H9 (cell line): Measurements from ENCODE around the gene SOHLH1. TPM values are rescaled to one million over a fixed set of nuclear protein-coding genes. Genes with fewer than 3 reads are reported as not detected.

Source experiments
- DNase-seq: peaks from one replicate; pipeline ENCODE4 v3.0.0-alpha.2; 2017
- H2AFZ ChIP-seq: one replicate; pipeline ENCODE4 v1.6.1; 2013; ENCODE audit warnings: mild to moderate bottlenecking, low read length, control low read depth, moderate library complexity
- H2AK5ac ChIP-seq: 2 replicates; pipeline ENCODE4 v1.6.1; 2013; ENCODE audit warnings: low read length, control low read depth, mixed read lengths; ENCODE audit not compliant: insufficient read length
- H2BK120ac ChIP-seq: one replicate; pipeline ENCODE4 v1.6.1; 2013; ENCODE audit warnings: low read depth, mild to moderate bottlenecking, low read length, control low read depth, inconsistent platforms; ENCODE audit not compliant: poor library complexity, severe bottlenecking
- H2BK12ac ChIP-seq: 2 replicates; pipeline ENCODE4 v1.6.1; 2013; ENCODE audit warnings: low read length, control low read depth, mixed read lengths, low read depth; ENCODE audit not compliant: insufficient read length
- H2BK15ac ChIP-seq: 2 replicates; pipeline ENCODE4 v1.6.1; 2013; ENCODE audit warnings: low read depth, low read length, control low read depth
- H2BK20ac ChIP-seq: one replicate; pipeline ENCODE4 v1.6.1; 2013; ENCODE audit warnings: low read depth, mild to moderate bottlenecking, low read length, control low read depth, inconsistent platforms; ENCODE audit not compliant: poor library complexity, severe bottlenecking
- H2BK5ac ChIP-seq: 2 replicates; pipeline ENCODE4 v1.6.1; 2013; ENCODE audit warnings: low read length, control low read depth, mixed read lengths; ENCODE audit not compliant: insufficient read length
- H3K14ac ChIP-seq: 2 replicates; pipeline ENCODE4 v1.6.1; 2013; ENCODE audit warnings: low read length, control low read depth; ENCODE audit not compliant: insufficient read depth
- H3K18ac ChIP-seq: 2 replicates; pipeline ENCODE4 v1.6.1; 2013; ENCODE audit warnings: low read depth, mild to moderate bottlenecking, mixed read lengths, low read length, control low read depth; ENCODE audit not compliant: insufficient read length
- H3K23ac ChIP-seq: 2 replicates; pipeline ENCODE4 v1.6.1; 2013; ENCODE audit warnings: low read length, control low read depth, mixed read lengths, low read depth; ENCODE audit not compliant: insufficient read length
- H3K23me2 ChIP-seq: 2 replicates; pipeline ENCODE4 v1.6.1; 2013; ENCODE audit warnings: low read depth, mild to moderate bottlenecking, mixed read lengths, low read length, control low read depth; ENCODE audit not compliant: insufficient read length, poor library complexity, severe bottlenecking
- H3K27ac ChIP-seq: 2 replicates; pipeline ENCODE4 v1.5.1; 2013; ENCODE audit warnings: low read length, control low read depth, mixed read lengths, low read depth; ENCODE audit not compliant: insufficient read length
- H3K27me3 ChIP-seq: 2 replicates; pipeline ENCODE4 v1.6.1; 2013; ENCODE audit warnings: low read length, control low read depth, inconsistent platforms; ENCODE audit not compliant: insufficient read depth
- H3K4ac ChIP-seq: 2 replicates; pipeline ENCODE4 v1.6.1; 2013; ENCODE audit warnings: low read depth, mild to moderate bottlenecking, control low read depth, inconsistent platforms, low read length, moderate library complexity
- H3K4me1 ChIP-seq: 2 replicates; pipeline ENCODE4 v1.6.1; 2013; ENCODE audit warnings: low read length, control low read depth, inconsistent platforms; ENCODE audit not compliant: insufficient read depth
- H3K4me2 ChIP-seq: 2 replicates; pipeline ENCODE4 v1.6.1; 2013; ENCODE audit warnings: low read length, control low read depth, mixed read lengths; ENCODE audit not compliant: insufficient read length, insufficient read depth
- H3K56ac ChIP-seq: 2 replicates; pipeline ENCODE4 v1.6.1; 2013; ENCODE audit warnings: low read depth, mild to moderate bottlenecking, mixed read lengths, low read length, control low read depth; ENCODE audit not compliant: insufficient read length
- H3K79me1 ChIP-seq: 2 replicates; pipeline ENCODE4 v1.6.1; 2013; ENCODE audit warnings: low read depth, mild to moderate bottlenecking, moderate library complexity, low read length, control low read depth, inconsistent platforms; ENCODE audit not compliant: insufficient read depth, poor library complexity, severe bottlenecking
- H3K79me2 ChIP-seq: 2 replicates; pipeline ENCODE4 v1.6.1; 2013; ENCODE audit warnings: low read length, control low read depth, inconsistent platforms; ENCODE audit not compliant: insufficient read depth
- H3K9ac ChIP-seq: 2 replicates; pipeline ENCODE4 v1.6.1; 2013; ENCODE audit warnings: low read length, control low read depth, mixed read lengths; ENCODE audit not compliant: insufficient read length; ENCODE audit errors: extremely low read depth
- H3K9me3 ChIP-seq: one replicate; pipeline ENCODE4 v1.6.1; 2013; ENCODE audit warnings: low read depth, low read length, inconsistent platforms; ENCODE audit not compliant: control insufficient read depth
- H3T11ph ChIP-seq: one replicate; pipeline ENCODE4 v1.6.1; 2013; ENCODE audit warnings: mild to moderate bottlenecking, low read length, control low read depth, inconsistent platforms
- H4K20me1 ChIP-seq: one replicate; pipeline ENCODE4 v1.6.1; 2013; ENCODE audit not compliant: control insufficient read depth, insufficient read length, insufficient read depth
- H4K5ac ChIP-seq: 2 replicates; pipeline ENCODE4 v1.6.1; 2013; ENCODE audit warnings: low read depth, mild to moderate bottlenecking, mixed read lengths, low read length, control low read depth; ENCODE audit not compliant: insufficient read length
- H4K8ac ChIP-seq: replicated peaks from 2 replicates; pipeline ENCODE4 v1.6.1; 2013; ENCODE audit warnings: low read length, control low read depth, mixed read lengths, low read depth; ENCODE audit not compliant: insufficient read length
- H4K91ac ChIP-seq: 2 replicates; pipeline ENCODE4 v1.6.1; 2013; ENCODE audit warnings: low read depth, mild to moderate bottlenecking, moderate library complexity, mixed read lengths, low read length, control low read depth; ENCODE audit not compliant: insufficient read length
- H3K27ac Mint-ChIP-seq, 3 experiments: 2 replicates in 2 of 3; 3 replicates in 1 of 3; pipeline ENCODE4 v1.8.0; 2020 to 2021; ENCODE audit warnings: mixed read lengths in 3 of 3, mild to moderate bottlenecking in 1 of 3, moderate library complexity in 1 of 3
- H3K27me3 Mint-ChIP-seq: 2 replicates; pipeline ENCODE4 v1.8.0; 2021; ENCODE audit warnings: low read depth, mild to moderate bottlenecking, moderate library complexity, mixed read lengths
- H3K36me3 Mint-ChIP-seq, 3 experiments: 2 replicates in 2 of 3; 3 replicates in 1 of 3; pipeline ENCODE4 v1.8.0; 2020 to 2021; ENCODE audit warnings: low read depth in 3 of 3, mixed read lengths in 3 of 3; ENCODE audit not compliant: insufficient read depth in 1 of 3
- H3K4me1 Mint-ChIP-seq, 2 experiments: 2 replicates each; pipeline ENCODE4 v1.8.0; 2020; ENCODE audit warnings: mixed read lengths in 2 of 2
- H3K4me3 Mint-ChIP-seq, 2 experiments: 2 replicates in 1 of 2; 3 replicates in 1 of 2; pipeline ENCODE4 v1.8.0; 2020 to 2021; ENCODE audit warnings: mild to moderate bottlenecking in 2 of 2, mixed read lengths in 2 of 2, moderate library complexity in 1 of 2
- H3K9me3 Mint-ChIP-seq, 2 experiments: 2 replicates in 1 of 2; 3 replicates in 1 of 2; pipeline ENCODE4 v1.8.0; 2020; ENCODE audit warnings: mild to moderate bottlenecking in 2 of 2, mixed read lengths in 2 of 2, moderate library complexity in 1 of 2
- CTCF ChIP-seq: fragments of 200-600 bp; sonication (generic); conservative IDR thresholded peaks from 3 replicates; pipeline ENCODE4 v1.8.0; 2021; ENCODE audit warnings: antibody characterized with exemption, mild to moderate bottlenecking
- WGBS: extraction: QIAGEN DNeasy Blood & Tissue Kit; methylation state at CpG from one replicate; pipeline ENCODE4 v1.1.7; 2013; ENCODE audit warnings: missing lambda C conversion rate, low lambda C conversion rate, mixed read lengths; ENCODE audit not compliant: insufficient read length; ENCODE audit errors: extremely low coverage; 5-methylcytosine and 5-hydroxymethylcytosine counted together
- total RNA-seq: library from RNA; stranded (reverse); gene quantifications from 2 replicates; pipeline ENCODE4 v1.2.1, GENCODE V29; 2021

SOHLH1 gene
- total RNA-seq, 1 experiment from 2014 or later: not detected

GRCh38 chr9:135732569-135733257 is 33.4 kb upstream of the SOHLH1 start:
- Histone ChIP-seq H2BK15ac (no peak overlapping the region), H3K4ac (no peak overlapping the region), H3K79me2 (no peaks in the 10 kb centered on the region), H3K18ac (no peak overlapping the region), H2BK5ac (no peak overlapping the region), H3K9me3 (peaks cover 7% of the 10 kb centered on the region), H2BK12ac (no peak overlapping the region), H3K27ac (no peak overlapping the region), H3K56ac (no peak overlapping the region), H3K9ac (no peak overlapping the region), H2BK20ac (no peak overlapping the region), H3K23ac (no peak overlapping the region), H3K4me2 (no peak overlapping the region), H4K91ac (no peak overlapping the region), H4K8ac (no peak overlapping the region), H4K5ac (no peak overlapping the region), H3K14ac (no peak overlapping the region; the same call in 1 of the 2 replicates), H2BK120ac (no peak overlapping the region), H3K23me2 (no peaks in the 10 kb centered on the region), H4K20me1 (no peaks in the 10 kb centered on the region), H3T11ph (no peak overlapping the region), H2AFZ (no peak overlapping the region), H2AK5ac (no peak overlapping the region), H3K4me1 (no peaks in the 10 kb centered on the region; the same call in 1 of the 2 replicates), H3K27me3 (peaks cover 5% of the 10 kb centered on the region; the same call in 1 of the 2 replicates), H3K79me1 (no peaks in the 10 kb centered on the region)
- Mint-ChIP-seq H3K4me3 (no peak overlapping the region), H3K27me3 (peaks cover 35% of the 10 kb centered on the region), H3K36me3 (peaks cover 3 to 21% (median 13%) of the 10 kb centered on the region in 3 experiments), H3K4me1 (peaks cover 13 to 16% of the 10 kb centered on the region in 2 experiments), H3K9me3 (peaks cover 22 to 24% of the 10 kb centered on the region in 2 experiments), H3K27ac (no peak overlapping the region)
- WGBS: no CpG with 5 or more reads among the region's 6 CpGs
- DNase-seq: no peak
- TF ChIP-seq CTCF: no peak
